Endothelial cell of umbilical vein (primary cell): ENCODE data around the gene CASP9. TPM values are rescaled to one million over a fixed set of nuclear protein-coding genes. Genes with fewer than 3 reads are reported as not detected.

Source experiments
- BruUV-seq: library from RNA; stranded (reverse); fragments of 400-500 nt; replicated peaks from 2 replicates; lab custom pipeline; 2021; lab: Mats Ljungman, UMichigan
- CTCF ChIA-PET: fragments of 300-600, 350-600 bp; sonication (Branson Sonifier 250); formaldehyde crosslinking; loops from one replicate; lab custom pipeline; 2021; ENCODE audit warnings: antibody characterized with exemption, inconsistent platforms; lab: Charles Lee
- POLR2A ChIA-PET: fragments of 300-600, 350-600 bp; sonication (Branson Sonifier 250); formaldehyde crosslinking; loops from one replicate; lab custom pipeline; 2021; ENCODE audit warnings: antibody characterized with exemption, inconsistent platforms; lab: Charles Lee
- DNase-seq: peaks from one replicate; pipeline ENCODE4 v3.0.0-alpha.2; 2011; ENCODE audit warnings: low read depth, low spot score
- FAIRE-seq: peaks from 2 replicates; lab custom pipeline; 2011; peaks lifted over from hg19 to GRCh38; lab: Jason Lieb, UNC
- H2AFZ ChIP-seq: 2 replicates; pipeline ENCODE4 v1.6.0; 2012; ENCODE audit warnings: low read depth, low read length, control low read depth, inconsistent platforms
- H3K27ac ChIP-seq: 2 replicates; pipeline ENCODE4 v1.5.1; 2011; ENCODE audit warnings: low read depth, mild to moderate bottlenecking, control low read depth, low read length, moderate library complexity; ENCODE audit not compliant: insufficient read depth
- H3K27me3 ChIP-seq, 2 experiments: 2 replicates each; pipeline versions ENCODE4 v1.6.0 to v1.6.1; 2011; ENCODE audit warnings: low read length in 2 of 2, mixed read lengths in 1 of 2; ENCODE audit not compliant: control insufficient read depth in 2 of 2, insufficient read depth in 2 of 2
- H3K36me3 ChIP-seq, 2 experiments: 2 replicates in 1 of 2; 3 replicates in 1 of 2; pipeline ENCODE4 v1.5.1; 2011; ENCODE audit warnings: low read length in 2 of 2, mild to moderate bottlenecking in 1 of 2, moderate library complexity in 1 of 2; ENCODE audit not compliant: control insufficient read depth in 2 of 2, insufficient read depth in 2 of 2; ENCODE audit errors: extremely low read depth in 1 of 2
- H3K4me1 ChIP-seq: 3 replicates; pipeline ENCODE4 v1.5.1; 2011; ENCODE audit warnings: mild to moderate bottlenecking, low read length; ENCODE audit not compliant: control insufficient read depth, insufficient read depth; ENCODE audit errors: extremely low read depth
- H3K4me2 ChIP-seq: 2 replicates; pipeline ENCODE4 v1.6.1; 2011; ENCODE audit warnings: low read length, control low read depth, mixed read lengths; ENCODE audit not compliant: insufficient read depth
- H3K4me3 ChIP-seq, 3 experiments: fragments of 200-600 bp in 1 of 3; sonication (generic), shearing (Covaris generic) in 1 of 3; replicated peaks in 1 of 3; 2 replicates each; pipeline ENCODE4 v1.5.1; 2011 to 2016; ENCODE audit warnings: control low read depth in 3 of 3, low read length in 3 of 3, mild to moderate bottlenecking in 2 of 3, inconsistent platforms in 1 of 3, low read depth in 1 of 3, moderate library complexity in 1 of 3; ENCODE audit not compliant: insufficient read depth in 1 of 3
- H3K79me2 ChIP-seq: 2 replicates; pipeline ENCODE4 v1.6.0; 2012; ENCODE audit warnings: low read length, inconsistent platforms; ENCODE audit not compliant: control insufficient read depth, insufficient read depth
- H3K9ac ChIP-seq: replicated peaks from 2 replicates; pipeline ENCODE3; 2011; ENCODE audit warnings: low read length, control low read depth; ENCODE audit not compliant: insufficient read depth; ENCODE audit errors: extremely low read depth
- H3K9me1 ChIP-seq: replicated peaks from 3 replicates; pipeline ENCODE4 v1.6.0; 2011; ENCODE audit warnings: mild to moderate bottlenecking, low read length; ENCODE audit not compliant: control insufficient read depth, insufficient read depth; ENCODE audit errors: extremely low read depth
- H3K9me3 ChIP-seq: replicated peaks from 2 replicates; pipeline ENCODE4 v1.5.1; 2012; ENCODE audit warnings: low read length, inconsistent platforms; ENCODE audit not compliant: control insufficient read depth, insufficient read depth
- H4K20me1 ChIP-seq: replicated peaks from 2 replicates; pipeline ENCODE3; 2011; ENCODE audit warnings: mild to moderate bottlenecking, low read length; ENCODE audit not compliant: control insufficient read depth, insufficient read depth; ENCODE audit errors: extremely low read depth
- EZH2 ChIP-seq: IDR thresholded peaks from 2 replicates; pipeline ENCODE4 v1.6.1; 2012; ENCODE audit warnings: borderline replicate concordance, low read depth, mild to moderate bottlenecking, moderate library complexity, low read length, inconsistent platforms; ENCODE audit not compliant: severe bottlenecking
- FOS ChIP-seq: IDR thresholded peaks from 2 replicates; pipeline ENCODE4 v1.6.1; 2011; ENCODE audit warnings: mild to moderate bottlenecking, low read length, moderate library complexity, borderline replicate concordance; ENCODE audit not compliant: insufficient read depth
- GATA2 ChIP-seq: IDR thresholded peaks from 2 replicates; pipeline ENCODE4 v1.7.0; 2011; ENCODE audit warnings: low read depth, mild to moderate bottlenecking, moderate library complexity, mixed read lengths, low read length; ENCODE audit not compliant: insufficient read length, insufficient read depth
- JUN ChIP-seq: IDR thresholded peaks from 2 replicates; pipeline ENCODE4 v1.6.1; 2011; ENCODE audit warnings: borderline replicate concordance, low read depth; ENCODE audit not compliant: insufficient read length, insufficient read depth
- MYC ChIP-seq: IDR thresholded peaks from one replicate; pipeline ENCODE4 v1.6.1; 2011; ENCODE audit warnings: mild to moderate bottlenecking, low read depth, low read length
- POLR2A ChIP-seq: IDR thresholded peaks from 2 replicates; pipeline ENCODE4 v1.6.1; 2012; ENCODE audit warnings: low read depth, mild to moderate bottlenecking, control low read depth, low read length
- POLR2AphosphoS5 ChIP-seq: IDR thresholded peaks from 2 replicates; pipeline ENCODE4 v1.6.1; 2012; ENCODE audit warnings: low read depth, mild to moderate bottlenecking, control low read depth, low read length, moderate library complexity; ENCODE audit not compliant: insufficient read depth
- dilution Hi-C: fragments of 300-500 bp; cut with MboI; formaldehyde crosslinking; loops from one replicate; pipeline ENCODE4 v1.15.0; 2019; ENCODE audit warnings: low sequenced_read_pairs; ENCODE audit not compliant: extremely low pct_ligation_motif_present
- intact Hi-C: fragments of 100-400 bp; cut with micrococcal nuclease; formaldehyde crosslinking; loops from one replicate; pipeline ENCODE4 v1.10.0; 2022
- polyA plus RNA-seq, 4 experiments: library from polyadenylated mRNA; depleted of rRNA in 3 of 4; stranded (reverse) in 3 of 4; unstranded in 1 of 4; fragments of >200 nt; gene quantifications; 2 replicates each; pipeline versions ENCODE4 v1.2.1 to v1.2.3, GENCODE V29; 2011 to 2012; ENCODE audit warnings: missing spikeins in 1 of 4
- total RNA-seq: library from RNA; stranded (reverse); gene quantifications from 2 replicates; pipeline ENCODE4 v1.2.3, GENCODE V29; 2021
- TF ChIP-seq, protein P1 (sequence below), 2 donors: IDR thresholded peaks; 1 replicate in 1 of 2; 2 replicates in 1 of 2; pipeline ENCODE4 v1.5.1; 2011; ENCODE audit warnings: low read length in 2 of 2, mild to moderate bottlenecking in 2 of 2, moderate library complexity in 2 of 2, control low read depth in 1 of 2, inconsistent platforms in 1 of 2, low read depth in 1 of 2; ENCODE audit not compliant: insufficient read depth in 1 of 2; ENCODE audit errors: extremely low read depth in 1 of 2
- TF ChIP-seq, protein P2 (sequence below): IDR thresholded peaks from 2 replicates; pipeline ENCODE4 v1.6.1; 2011; ENCODE audit not compliant: insufficient read depth, insufficient read length

The CASP9 gene
- total and polyA plus RNA-seq, 2 donors (not counting 3 experiments of a cell fraction or from before 2014, with no cell fraction given): 10.5 to 14.1 TPM

DNA sequence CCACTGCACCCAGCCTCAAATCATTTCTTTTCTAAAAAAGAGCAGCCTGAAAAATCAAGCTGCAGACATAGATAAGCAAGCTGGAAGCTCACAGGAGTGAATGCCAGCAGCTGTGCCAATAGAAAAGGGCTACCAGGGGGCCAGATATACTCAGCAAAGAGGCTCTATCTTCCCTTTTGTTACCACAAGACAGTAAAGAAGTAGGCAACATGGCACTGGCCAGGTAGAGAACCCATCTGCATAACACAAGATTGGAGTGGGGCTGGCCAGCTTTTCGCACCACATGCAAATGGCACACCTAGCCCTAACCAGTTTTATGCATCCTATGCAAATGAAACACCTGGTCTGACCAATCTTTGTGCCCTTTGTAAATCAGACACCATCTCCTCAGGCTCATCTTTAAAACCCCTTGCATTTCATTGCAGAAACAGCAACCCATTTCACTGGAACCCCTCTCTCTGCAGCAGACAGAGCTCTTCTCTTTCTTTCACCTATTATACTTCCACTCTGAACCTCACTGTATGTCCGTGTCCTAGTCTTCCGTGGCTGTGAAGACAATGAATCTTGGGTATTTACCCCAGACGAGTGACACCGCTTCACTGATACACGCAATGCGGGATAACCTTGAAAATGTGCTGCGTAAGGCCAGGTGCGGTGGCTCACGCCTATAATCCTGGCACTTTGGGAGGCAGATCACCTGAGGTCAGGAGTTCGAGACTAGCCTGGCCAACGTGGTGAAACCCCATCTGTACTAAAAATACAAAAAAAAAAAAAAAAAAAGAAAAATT is 15.1 kb downstream of the CASP9 start:
- no peak overlapping the region for H2AFZ ChIP-seq
- H3K36me3 ChIP-seq: no peaks in the 10 kb centered on the region
- no peaks in the 10 kb centered on the region for H3K4me1 ChIP-seq
- DNase-seq: no peak
- no peaks in the 10 kb centered on the region for H3K9me3 ChIP-seq
- BruUV-seq: no TSS peak
- no peak for FAIRE-seq
- H3K4me2 ChIP-seq: no peak overlapping the region
- dilution Hi-C loops (no loop called here), intact Hi-C loops (no loop called here)
- no peaks in the 10 kb centered on the region for H4K20me1 ChIP-seq
- ChIA-PET CTCF (interaction anchor here (0.6 kb wide), 1 partner anchor 9 kb away, joined by 3 read pairs; no protein-coding TSS in a partner anchor), POLR2A (no interaction called here)
- no peak overlapping the region for H3K4me3 ChIP-seq
- no peak overlapping the region for H3K9ac ChIP-seq
- TF ChIP-seq POLR2A (no peak), JUN (no peak), MYC (no peak), FOS (no peak), POLR2AphosphoS5 (no peak), GATA2 (no peak), EZH2 (no peak)
- TF ChIP-seq, protein P1, sequence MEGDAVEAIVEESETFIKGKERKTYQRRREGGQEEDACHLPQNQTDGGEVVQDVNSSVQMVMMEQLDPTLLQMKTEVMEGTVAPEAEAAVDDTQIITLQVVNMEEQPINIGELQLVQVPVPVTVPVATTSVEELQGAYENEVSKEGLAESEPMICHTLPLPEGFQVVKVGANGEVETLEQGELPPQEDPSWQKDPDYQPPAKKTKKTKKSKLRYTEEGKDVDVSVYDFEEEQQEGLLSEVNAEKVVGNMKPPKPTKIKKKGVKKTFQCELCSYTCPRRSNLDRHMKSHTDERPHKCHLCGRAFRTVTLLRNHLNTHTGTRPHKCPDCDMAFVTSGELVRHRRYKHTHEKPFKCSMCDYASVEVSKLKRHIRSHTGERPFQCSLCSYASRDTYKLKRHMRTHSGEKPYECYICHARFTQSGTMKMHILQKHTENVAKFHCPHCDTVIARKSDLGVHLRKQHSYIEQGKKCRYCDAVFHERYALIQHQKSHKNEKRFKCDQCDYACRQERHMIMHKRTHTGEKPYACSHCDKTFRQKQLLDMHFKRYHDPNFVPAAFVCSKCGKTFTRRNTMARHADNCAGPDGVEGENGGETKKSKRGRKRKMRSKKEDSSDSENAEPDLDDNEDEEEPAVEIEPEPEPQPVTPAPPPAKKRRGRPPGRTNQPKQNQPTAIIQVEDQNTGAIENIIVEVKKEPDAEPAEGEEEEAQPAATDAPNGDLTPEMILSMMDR (IDR thresholded peaks at IDR 0.05; ENCODE audit: extremely low read depth in 1 of 2, insufficient read depth in 1 of 2, low read depth in 1 of 2, low read length in 2 of 2): no peak
- TF ChIP-seq, protein P2, sequence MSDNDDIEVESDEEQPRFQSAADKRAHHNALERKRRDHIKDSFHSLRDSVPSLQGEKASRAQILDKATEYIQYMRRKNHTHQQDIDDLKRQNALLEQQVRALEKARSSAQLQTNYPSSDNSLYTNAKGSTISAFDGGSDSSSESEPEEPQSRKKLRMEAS: no peak
- no peaks in the 10 kb centered on the region for H3K79me2 ChIP-seq
- no peak overlapping the region for H3K27ac ChIP-seq
- no peaks in the 10 kb centered on the region for H3K9me1 ChIP-seq
- no peaks in the 10 kb centered on the region for H3K27me3 ChIP-seq
